Measurements from ENCODE around the gene GPA33.

- TF ChIP-seq POLR2AphosphoS5 (IDR thresholded peaks at IDR 0.05), result no peak
- no peak for TF ChIP-seq POLR2A (IDR thresholded peaks at IDR 0.05)
- TF ChIP-seq, protein P1, sequence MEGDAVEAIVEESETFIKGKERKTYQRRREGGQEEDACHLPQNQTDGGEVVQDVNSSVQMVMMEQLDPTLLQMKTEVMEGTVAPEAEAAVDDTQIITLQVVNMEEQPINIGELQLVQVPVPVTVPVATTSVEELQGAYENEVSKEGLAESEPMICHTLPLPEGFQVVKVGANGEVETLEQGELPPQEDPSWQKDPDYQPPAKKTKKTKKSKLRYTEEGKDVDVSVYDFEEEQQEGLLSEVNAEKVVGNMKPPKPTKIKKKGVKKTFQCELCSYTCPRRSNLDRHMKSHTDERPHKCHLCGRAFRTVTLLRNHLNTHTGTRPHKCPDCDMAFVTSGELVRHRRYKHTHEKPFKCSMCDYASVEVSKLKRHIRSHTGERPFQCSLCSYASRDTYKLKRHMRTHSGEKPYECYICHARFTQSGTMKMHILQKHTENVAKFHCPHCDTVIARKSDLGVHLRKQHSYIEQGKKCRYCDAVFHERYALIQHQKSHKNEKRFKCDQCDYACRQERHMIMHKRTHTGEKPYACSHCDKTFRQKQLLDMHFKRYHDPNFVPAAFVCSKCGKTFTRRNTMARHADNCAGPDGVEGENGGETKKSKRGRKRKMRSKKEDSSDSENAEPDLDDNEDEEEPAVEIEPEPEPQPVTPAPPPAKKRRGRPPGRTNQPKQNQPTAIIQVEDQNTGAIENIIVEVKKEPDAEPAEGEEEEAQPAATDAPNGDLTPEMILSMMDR (IDR thresholded peaks at IDR 0.05), result no peak
Measured at GRCh38 chr1:167122121-167122480, 31.9 kb upstream of the GPA33 start.
